DND-41 (cell line): ENCODE data around the gene TGM3.

Experiments
- EZH2 ChIP-seq: IDR thresholded peaks from 3 replicates; pipeline ENCODE4 v1.6.1; 2012; ENCODE audit warnings: borderline replicate concordance, low read depth, mild to moderate bottlenecking, moderate library complexity, low read length, inconsistent platforms; ENCODE audit not compliant: severe bottlenecking
- TF ChIP-seq, protein P1 (sequence below): IDR thresholded peaks from 2 replicates; pipeline ENCODE4 v1.5.1; 2012; ENCODE audit warnings: borderline replicate concordance, low read length, moderate library complexity, mild to moderate bottlenecking; ENCODE audit not compliant: poor library complexity, severe bottlenecking; ENCODE audit errors: extremely low read depth

DNA sequence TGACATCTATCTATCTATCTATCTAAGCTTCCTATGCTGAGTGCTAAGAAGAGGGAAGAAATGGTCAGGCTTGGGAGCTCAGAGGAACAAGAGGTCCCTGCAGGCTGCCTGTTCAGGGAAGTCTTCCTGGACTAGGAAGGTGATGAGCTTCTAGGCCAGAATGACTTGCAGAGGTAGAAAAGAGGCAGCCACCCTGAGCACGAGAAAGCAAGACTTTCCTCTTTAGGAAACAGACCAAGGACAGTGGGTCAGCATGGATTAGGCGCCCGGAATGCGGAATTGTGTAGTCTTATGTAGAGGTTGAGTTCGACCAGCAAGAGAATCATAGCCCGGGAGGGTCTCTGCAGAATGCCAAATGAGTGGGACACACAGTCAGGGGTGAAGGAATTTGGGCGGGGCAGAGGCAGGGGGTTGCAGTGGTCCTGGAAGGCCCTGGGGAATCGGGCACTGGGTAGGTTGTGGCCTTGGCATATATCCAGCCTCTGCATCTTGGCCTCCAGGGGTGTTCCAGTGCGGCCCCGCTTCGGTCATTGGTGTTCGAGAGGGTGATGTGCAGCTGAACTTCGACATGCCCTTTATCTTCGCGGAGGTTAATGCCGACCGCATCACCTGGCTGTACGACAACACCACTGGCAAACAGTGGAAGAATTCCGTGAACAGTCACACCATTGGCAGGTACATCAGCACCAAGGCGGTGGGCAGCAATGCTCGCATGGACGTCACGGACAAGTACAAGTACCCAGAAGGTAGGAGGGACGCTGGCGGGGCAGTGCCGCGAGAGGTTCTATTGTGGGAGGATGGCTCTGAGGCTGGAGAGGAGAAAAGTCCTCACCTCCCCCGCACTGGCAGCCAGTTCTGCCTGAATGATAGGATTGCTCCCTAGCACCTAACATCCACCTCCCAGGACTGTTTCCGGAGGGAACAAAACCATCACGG is 32.1 kb downstream of the TGM3 start:
- TF ChIP-seq, protein P1, sequence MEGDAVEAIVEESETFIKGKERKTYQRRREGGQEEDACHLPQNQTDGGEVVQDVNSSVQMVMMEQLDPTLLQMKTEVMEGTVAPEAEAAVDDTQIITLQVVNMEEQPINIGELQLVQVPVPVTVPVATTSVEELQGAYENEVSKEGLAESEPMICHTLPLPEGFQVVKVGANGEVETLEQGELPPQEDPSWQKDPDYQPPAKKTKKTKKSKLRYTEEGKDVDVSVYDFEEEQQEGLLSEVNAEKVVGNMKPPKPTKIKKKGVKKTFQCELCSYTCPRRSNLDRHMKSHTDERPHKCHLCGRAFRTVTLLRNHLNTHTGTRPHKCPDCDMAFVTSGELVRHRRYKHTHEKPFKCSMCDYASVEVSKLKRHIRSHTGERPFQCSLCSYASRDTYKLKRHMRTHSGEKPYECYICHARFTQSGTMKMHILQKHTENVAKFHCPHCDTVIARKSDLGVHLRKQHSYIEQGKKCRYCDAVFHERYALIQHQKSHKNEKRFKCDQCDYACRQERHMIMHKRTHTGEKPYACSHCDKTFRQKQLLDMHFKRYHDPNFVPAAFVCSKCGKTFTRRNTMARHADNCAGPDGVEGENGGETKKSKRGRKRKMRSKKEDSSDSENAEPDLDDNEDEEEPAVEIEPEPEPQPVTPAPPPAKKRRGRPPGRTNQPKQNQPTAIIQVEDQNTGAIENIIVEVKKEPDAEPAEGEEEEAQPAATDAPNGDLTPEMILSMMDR = no peak
- TF ChIP-seq EZH2 = no peak
